PFSK-1 (cell line): ENCODE data around the gene RGS6.

ENCODE experiments used
- FOXP2 ChIP-seq: optimal IDR thresholded peaks from 2 replicates; pipeline ENCODE3; 2011; ENCODE audit warnings: borderline replicate concordance, control low read depth, inconsistent platforms; ENCODE audit not compliant: insufficient read depth; ENCODE audit errors: extremely low read length, extremely low read depth
- POLR2AphosphoS5 ChIP-seq: IDR thresholded peaks from 2 replicates; pipeline ENCODE4 v1.6.1; 2012; ENCODE audit warnings: low read depth, mild to moderate bottlenecking, control low read depth, low read length, moderate library complexity
- SIN3A ChIP-seq: IDR thresholded peaks from 2 replicates; pipeline ENCODE4 v1.6.1; 2012; ENCODE audit warnings: mild to moderate bottlenecking, low read length, moderate library complexity, borderline replicate concordance; ENCODE audit not compliant: insufficient read depth
- TAF1 ChIP-seq: IDR thresholded peaks from 2 replicates; pipeline ENCODE4 v1.6.1; 2012; ENCODE audit warnings: low read length, control low read depth, borderline replicate concordance; ENCODE audit not compliant: insufficient read depth
- TF ChIP-seq, protein P1 (sequence below), 2 experiments: IDR thresholded peaks; 2 replicates each; pipeline versions ENCODE4 v1.6.1 to v1.8.0; 2011 to 2012; ENCODE audit warnings: low read depth in 2 of 2, low read length in 2 of 2, control low read depth in 1 of 2, inconsistent platforms in 1 of 2, mild to moderate bottlenecking in 1 of 2, moderate library complexity in 1 of 2; ENCODE audit not compliant: insufficient read depth in 1 of 2

RGS6 gene

DNA sequence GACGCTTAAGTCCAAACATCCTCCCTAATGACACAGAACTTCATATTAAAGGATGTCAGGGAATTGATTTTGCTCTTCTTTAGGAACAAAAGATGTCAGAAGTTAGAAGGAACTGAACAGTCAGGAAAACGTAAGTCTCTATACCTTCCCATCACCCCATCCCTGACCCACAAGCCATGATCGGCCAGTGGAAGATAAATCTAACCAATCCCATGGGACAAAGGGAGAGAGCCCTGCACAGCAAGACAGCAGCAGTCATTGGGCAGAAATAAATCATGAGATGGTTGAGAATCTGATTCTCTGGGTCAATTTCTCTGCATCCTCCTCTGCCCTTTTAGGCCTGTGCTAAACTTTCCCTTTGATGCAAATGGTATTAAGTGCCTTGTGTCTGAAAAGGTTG, 414.9 kb downstream of the RGS6 start:
- no peak for TF ChIP-seq POLR2AphosphoS5
- TF ChIP-seq SIN3A = no peak
- TF ChIP-seq FOXP2 = no peak
- TF ChIP-seq TAF1 = no peak
- TF ChIP-seq, protein P1, sequence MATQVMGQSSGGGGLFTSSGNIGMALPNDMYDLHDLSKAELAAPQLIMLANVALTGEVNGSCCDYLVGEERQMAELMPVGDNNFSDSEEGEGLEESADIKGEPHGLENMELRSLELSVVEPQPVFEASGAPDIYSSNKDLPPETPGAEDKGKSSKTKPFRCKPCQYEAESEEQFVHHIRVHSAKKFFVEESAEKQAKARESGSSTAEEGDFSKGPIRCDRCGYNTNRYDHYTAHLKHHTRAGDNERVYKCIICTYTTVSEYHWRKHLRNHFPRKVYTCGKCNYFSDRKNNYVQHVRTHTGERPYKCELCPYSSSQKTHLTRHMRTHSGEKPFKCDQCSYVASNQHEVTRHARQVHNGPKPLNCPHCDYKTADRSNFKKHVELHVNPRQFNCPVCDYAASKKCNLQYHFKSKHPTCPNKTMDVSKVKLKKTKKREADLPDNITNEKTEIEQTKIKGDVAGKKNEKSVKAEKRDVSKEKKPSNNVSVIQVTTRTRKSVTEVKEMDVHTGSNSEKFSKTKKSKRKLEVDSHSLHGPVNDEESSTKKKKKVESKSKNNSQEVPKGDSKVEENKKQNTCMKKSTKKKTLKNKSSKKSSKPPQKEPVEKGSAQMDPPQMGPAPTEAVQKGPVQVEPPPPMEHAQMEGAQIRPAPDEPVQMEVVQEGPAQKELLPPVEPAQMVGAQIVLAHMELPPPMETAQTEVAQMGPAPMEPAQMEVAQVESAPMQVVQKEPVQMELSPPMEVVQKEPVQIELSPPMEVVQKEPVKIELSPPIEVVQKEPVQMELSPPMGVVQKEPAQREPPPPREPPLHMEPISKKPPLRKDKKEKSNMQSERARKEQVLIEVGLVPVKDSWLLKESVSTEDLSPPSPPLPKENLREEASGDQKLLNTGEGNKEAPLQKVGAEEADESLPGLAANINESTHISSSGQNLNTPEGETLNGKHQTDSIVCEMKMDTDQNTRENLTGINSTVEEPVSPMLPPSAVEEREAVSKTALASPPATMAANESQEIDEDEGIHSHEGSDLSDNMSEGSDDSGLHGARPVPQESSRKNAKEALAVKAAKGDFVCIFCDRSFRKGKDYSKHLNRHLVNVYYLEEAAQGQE (IDR thresholded peaks at IDR 0.05; ENCODE audit: insufficient read depth in 1 of 2, low read depth in 2 of 2, low read length in 2 of 2) = no peak

DNA sequence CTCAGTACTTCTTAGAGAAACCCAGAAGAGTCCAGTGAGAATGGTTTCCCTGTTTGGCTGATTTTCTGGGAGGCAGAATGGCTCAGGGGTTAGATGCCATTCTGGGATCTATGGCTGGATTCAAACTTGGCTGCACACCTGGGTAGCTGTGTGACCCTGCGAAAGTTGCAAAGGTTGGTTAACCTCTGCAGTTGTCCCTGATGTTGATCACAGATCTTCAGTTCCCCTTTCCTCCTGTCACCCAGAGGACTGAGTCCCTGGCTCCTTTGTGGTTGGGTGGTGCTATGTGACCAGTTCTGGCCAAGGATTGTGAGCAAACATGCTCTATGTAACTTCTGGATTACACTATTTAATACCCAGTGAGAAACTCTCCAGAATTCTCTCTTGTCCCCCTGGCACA, 418.0 kb downstream of the RGS6 start:
- TF ChIP-seq FOXP2 = no peak
- TF ChIP-seq POLR2AphosphoS5 = no peak
- TF ChIP-seq TAF1 = no peak
- no peak for TF ChIP-seq SIN3A
- TF ChIP-seq, protein P1 (IDR thresholded peaks at IDR 0.05; ENCODE audit: insufficient read depth in 1 of 2, low read depth in 2 of 2, low read length in 2 of 2) = no peak

DNA sequence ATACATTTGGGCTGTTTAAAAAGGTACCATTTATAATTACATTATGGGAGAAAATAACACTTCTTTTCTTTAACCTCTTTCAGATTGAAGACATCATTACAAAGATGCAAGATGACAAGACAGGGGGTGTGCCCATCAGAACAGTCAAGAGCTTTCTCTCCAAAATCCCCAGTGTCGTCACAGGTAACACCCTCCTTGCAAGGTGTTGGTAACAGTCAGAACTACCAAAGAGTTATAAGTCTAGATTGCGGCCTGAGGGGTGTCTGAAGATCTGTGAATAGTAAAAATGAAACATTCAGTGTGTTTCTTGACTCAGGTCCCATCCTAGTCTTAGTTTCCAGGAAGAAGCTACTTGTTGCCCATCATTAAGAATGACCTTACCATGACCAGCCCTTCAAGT, 419.8 kb downstream of the RGS6 start:
- TF ChIP-seq TAF1 = no peak
- TF ChIP-seq POLR2AphosphoS5 = no peak
- no peak for TF ChIP-seq FOXP2
- no peak for TF ChIP-seq SIN3A
- TF ChIP-seq, protein P1 (IDR thresholded peaks at IDR 0.05; ENCODE audit: insufficient read depth in 1 of 2, low read depth in 2 of 2, low read length in 2 of 2) = no peak

DNA sequence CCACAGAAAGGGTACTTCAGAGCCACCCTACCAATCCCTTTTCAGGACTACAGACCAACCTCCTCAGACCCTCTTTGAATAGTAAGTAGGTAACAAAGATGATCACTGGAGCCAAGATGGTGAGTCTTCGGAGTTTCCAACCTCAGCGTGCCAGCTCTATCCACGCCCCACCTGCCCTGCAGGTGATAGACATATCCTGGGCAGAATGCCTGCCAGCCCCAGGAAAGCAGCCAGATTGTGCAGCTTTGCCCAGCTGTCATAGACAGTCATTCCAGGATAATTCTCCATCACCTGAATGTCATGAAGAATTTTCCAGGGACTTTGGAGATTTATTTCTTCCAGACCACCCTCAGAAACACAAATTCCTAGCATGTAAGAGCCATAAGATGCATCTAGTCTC, 434.4 kb downstream of the RGS6 start:
- no peak for TF ChIP-seq POLR2AphosphoS5
- TF ChIP-seq, protein P1 (IDR thresholded peaks at IDR 0.05; ENCODE audit: insufficient read depth in 1 of 2, low read depth in 2 of 2, low read length in 2 of 2) = no peak

DNA sequence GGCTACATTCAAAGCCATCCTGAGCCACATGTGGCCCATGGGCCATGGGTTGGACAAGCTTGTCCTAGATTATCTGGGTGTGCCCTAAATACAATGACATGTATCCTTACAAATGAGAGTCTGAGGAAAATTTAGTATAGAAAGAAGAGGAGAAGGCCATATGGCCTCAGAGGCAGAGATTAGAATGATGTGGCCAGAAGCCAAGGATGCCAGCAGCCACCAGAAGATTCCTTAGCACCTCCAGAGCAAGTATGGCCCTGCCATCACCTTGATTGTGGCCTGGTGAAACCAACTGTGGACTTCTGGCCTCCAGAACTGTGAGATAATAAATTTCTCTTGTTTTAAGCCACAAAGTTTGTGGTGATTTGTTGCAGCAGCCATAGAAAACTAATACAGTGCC, 436.9 kb downstream of the RGS6 start:
- TF ChIP-seq, protein P1 (IDR thresholded peaks at IDR 0.05; ENCODE audit: insufficient read depth in 1 of 2, low read depth in 2 of 2, low read length in 2 of 2) = no peak
- no peak for TF ChIP-seq POLR2AphosphoS5
- TF ChIP-seq FOXP2 = no peak
- TF ChIP-seq TAF1 = no peak
- TF ChIP-seq SIN3A = no peak
